ENCODE results near the gene DCAF15. TPM values are rescaled to one million over a fixed set of nuclear protein-coding genes. Genes with fewer than 3 reads are reported as not detected.
"Not testable (repeated sequence)": the region's sequence is repeated elsewhere in the genome, so short reads cannot be mapped to it uniquely, and the experiment has no call there.

The DCAF15 gene
- polyA plus RNA-seq, 4 donors: 27.8 to 47.9 (median 40.1) TPM

DNA sequence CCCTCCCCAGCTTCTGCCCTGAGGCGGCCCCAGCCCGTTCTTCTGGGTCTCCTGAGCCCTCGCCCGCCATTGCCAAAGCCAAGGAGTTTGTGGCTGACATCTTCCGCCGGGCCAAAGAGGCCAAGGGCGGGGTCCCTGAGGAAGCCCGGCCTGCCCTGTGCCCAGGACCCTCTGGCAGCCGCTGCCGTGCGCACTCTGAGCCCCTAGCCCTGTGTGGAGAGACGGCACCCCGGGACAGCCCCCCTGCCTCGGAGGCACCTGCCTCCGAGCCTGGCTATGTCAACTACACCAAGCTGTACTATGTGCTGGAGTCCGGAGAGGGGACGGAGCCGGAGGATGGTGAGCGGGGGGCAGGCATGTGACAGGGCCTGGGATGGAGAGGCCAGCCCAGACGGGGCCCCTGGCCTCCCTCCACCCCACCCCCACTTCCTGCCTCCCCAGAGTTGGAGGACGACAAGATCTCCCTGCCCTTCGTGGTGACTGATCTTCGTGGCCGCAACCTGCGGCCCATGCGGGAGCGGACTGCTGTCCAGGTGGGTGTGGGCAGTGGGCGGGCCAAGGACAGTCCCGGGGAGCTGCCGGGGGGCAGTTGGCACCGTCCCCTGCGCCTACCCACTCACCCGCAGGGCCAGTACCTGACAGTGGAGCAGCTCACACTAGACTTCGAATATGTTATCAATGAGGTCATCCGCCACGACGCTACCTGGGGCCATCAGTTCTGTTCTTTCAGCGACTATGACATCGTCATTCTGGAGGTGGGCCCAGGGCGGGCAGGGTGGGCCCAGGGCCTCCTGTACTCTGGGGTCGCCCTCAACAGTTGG is 7.0 kb downstream of the DCAF15 start:
- DNase-seq (ENCODE audit: low read depth in 4 of 4, low spot score in 2 of 4): no peak

DNA sequence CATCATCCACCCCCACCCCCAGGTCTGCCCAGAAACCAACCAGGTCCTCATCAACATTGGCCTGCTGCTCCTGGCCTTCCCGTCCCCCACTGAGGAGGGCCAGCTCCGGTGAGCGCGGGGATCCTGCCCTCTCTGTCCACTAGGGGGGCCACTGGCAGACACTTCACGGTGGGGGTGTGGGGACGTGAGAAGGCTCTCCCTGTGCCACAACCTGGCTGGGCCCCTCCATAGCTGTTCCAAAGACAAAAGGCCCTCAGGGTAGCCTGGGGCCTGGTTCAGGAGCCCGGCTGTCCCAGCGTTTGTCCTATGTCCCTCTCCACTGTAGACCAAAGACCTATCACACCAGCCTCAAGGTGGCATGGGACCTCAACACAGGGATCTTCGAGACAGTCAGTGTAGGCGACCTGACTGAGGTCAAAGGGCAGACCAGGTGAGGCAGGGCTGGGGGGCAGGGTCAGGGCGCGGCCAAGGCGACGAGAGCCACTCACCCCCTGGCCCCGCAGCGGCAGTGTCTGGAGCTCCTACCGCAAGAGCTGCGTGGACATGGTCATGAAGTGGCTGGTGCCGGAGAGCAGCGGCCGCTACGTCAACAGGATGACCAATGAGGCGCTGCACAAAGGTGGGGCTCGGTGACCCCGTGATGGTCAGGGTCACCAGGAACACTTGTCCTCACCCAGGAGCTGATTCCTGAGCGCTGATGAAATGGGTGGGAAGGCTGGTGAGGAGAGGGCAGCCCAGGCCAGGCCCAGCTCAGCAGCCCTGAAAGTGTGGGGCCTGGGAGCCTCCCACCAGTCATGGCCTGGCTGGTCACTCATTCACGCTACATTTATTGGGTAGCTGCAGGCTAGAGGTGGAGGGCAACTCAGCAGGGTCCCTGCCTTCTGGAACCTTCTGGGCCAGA is 7.9 kb downstream of the DCAF15 start:
- DNase-seq (ENCODE audit: low read depth in 4 of 4, low spot score in 2 of 4): no peak

DNA sequence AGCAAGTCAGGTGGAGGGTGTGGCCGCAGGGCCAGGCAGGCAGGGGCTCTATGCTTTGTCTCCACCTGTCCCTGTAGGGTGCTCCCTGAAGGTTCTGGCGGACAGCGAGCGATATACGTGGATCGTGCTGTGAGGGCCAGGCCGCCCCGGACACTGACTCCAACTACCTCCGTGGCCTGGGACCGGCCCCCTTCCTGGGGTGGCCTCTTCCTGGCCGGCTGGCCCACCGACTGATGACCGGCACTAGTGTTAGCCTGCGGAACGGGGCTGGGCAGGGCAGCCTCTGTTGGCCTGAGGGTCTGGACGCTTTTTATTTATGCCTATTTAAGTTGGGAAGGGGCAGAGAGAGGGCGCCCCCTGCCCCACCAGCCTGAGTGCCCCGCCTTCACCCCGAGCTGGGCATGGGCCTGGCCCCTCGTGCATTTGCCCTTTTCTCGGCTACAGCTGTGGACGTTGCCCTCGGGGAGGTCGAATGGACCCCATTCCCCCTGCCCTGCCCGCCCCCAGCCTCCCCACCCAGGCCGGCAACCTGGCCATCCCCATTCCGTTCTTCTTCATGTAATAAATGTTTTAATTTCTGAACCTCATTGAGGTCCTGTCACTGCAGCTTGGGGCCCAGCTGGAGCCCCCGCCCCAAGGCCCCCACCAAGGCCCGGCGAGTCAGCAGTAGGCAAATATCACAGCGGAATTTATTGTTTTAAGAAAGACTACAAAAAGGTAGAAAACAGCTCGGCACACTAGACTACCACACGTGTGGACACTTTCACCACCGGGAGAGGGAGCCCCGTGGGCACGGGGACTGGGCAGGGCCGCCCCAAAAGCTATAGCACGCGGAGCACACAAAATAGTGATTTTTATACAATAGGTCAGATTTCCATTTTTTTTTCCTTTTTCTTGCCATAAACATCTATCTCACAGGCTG is 8.8 kb downstream of the DCAF15 start:
- DNase-seq (ENCODE audit: low read depth in 4 of 4, low spot score in 2 of 4): no peak

DNA sequence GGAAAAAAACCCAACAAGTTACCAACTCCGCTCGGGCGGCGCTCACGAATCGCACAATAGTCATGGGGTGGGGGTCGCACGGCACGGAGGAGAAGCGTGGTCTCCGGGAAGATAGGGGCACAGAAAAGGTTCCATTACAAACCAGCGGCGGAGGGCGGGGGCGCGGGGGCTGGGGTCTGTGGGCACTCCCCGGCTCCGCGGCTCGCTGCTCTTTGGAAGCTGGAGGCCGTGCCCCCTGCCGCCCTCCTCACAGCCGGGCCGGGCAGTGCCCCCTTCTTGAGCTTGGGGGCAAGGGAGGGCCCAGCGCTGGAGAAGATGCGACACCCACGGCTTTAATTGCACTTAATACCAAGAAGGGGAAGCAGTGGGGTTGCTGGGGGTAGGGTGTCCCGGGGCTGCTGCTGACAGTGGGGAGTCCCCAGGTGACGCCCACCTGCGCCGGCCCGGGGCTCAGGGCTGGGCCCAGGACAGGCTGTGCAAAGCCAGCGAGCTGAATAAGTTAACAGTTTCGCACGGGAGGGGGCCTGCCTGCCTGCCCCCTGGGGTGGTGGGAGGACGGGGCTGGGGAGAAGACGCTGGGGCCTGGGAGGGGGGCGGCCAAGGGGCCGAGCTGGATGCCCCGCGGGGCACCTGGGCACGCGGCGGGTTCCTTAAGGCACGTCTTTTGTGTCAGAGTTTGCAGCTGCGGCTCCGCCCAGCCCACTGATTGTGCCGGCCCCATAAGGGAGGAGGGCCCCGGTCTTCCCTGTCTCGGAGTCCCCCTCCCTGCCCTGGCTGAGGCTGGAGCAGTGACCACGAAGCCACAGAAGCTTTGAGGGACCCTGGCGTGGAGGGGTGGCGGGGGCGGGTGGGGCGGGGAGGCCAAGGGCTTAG is 9.8 kb downstream of the DCAF15 start:
- no peak for DNase-seq (ENCODE audit: low read depth in 4 of 4, low spot score in 2 of 4)

DNA sequence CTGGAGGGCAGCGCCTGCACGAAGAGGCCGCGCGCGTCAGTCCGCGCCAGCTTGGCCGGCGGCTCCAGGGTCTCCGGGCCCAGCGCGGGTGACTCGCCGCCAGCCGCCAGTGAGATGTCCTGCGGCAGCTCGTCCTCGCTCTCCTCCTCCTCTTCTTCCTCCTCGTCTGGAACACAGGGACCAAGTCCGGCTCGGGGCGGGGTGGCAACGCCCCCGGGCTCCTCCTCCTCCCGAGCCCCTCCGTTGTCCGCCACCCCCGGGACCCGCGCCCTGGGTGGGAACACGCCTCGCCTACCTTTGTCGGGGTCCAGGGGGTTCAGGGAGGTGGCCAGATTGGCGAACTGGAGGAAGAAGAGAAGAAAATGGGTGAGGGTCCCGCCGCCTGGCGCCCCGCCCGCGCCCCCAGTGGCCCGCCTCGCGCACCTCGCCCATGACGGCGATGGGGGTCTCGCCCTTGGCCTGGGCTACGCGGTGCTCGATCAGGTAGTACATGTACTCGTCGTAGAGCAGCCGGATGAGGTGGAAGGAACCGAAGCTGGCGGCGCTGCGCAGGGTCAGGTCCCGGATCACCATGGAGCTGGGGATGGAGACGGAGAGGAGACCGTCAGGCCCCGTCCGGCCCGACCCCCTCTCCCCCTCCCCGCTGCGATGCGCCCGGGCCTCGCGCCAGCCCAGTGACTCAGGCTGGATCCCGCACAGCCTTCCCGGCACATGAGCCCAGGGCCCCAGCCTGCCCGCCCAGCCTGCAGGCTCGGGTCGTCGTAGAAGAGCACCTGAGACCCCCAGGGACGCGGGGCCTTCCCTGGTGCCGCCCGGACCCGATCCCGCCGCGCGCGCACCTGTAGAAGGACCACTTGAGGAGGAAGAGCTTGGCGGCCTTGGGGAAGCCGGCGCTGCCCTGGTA is 10.6 kb downstream of the DCAF15 start:
- DNase-seq (ENCODE audit: low read depth in 4 of 4, low spot score in 2 of 4): no peak

DNA sequence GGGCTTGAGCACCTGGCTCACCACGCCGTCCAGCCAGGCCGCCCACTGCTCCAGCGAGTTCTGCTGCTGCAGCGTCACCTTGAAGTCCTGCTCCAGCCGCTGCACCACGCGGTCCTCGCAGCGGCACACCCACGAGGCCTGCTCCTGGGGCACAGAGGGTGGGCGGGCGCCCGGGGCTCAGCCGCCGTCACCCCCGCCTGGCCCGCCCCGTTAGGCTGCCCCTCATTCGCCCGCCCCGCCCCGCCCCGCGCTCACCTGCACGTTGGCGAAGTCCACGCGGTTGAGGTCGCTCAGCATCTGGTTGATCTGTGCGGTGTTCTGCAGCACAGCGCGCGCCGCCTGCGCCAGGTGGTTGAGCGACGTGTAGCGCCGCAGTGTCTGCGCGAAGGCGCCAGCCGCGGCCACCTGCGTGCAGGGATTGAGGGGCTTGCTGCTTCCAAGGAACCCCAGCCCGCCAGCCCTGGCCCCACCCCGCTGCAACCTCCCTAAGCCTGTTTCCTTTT is 11.3 kb downstream of the DCAF15 start:
- no peak for DNase-seq (ENCODE audit: low read depth in 4 of 4, low spot score in 2 of 4)

DNA sequence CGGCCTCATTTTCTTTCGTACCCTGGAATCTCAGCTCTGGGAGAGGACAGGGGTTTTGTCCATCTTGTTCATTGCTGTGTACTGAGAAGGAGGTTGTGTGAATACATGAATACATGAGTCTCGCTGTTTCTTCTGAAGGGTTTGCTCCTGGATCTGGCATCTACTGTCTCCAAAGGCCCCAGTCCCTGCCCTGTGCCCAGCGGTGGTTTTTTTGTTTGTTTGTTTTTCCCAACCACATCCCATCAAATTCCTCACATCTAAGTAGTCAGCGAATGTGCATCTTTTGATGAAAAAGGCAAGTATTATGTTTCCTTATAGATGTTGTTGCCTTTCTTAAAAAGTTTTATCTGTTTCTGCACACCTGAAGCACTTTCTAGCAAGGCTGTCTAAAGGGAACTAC is 12.5 kb downstream of the DCAF15 start:
- no peak for DNase-seq (ENCODE audit: low read depth in 4 of 4, low spot score in 2 of 4)

DNA sequence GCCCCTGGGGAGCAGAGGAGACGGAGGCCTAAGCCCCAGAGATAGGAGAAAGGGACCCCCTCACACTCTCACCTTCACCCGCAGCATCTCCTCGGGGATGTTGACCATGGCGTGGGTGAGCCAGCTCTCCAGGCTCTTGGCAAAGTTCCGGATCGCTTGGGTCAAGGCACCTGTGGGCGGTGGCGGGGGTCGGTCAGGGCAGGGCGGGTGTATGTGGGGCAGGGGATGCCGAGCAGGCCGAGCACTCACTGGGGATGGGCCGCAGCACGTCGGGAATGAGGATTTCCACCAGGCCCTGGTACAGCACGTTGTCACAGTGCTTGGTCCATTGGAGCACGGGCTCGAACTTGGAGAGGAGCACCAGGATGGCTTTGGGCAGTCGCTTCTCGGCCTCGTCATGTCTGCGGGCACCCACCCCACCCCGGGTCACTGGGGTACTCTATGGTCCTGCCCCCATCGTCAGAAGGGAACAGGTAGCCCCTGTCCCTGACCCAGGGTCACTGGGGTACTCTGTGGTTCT is 13.1 kb downstream of the DCAF15 start:
- DNase-seq (ENCODE audit: low read depth in 4 of 4, low spot score in 2 of 4): no peak

DNA sequence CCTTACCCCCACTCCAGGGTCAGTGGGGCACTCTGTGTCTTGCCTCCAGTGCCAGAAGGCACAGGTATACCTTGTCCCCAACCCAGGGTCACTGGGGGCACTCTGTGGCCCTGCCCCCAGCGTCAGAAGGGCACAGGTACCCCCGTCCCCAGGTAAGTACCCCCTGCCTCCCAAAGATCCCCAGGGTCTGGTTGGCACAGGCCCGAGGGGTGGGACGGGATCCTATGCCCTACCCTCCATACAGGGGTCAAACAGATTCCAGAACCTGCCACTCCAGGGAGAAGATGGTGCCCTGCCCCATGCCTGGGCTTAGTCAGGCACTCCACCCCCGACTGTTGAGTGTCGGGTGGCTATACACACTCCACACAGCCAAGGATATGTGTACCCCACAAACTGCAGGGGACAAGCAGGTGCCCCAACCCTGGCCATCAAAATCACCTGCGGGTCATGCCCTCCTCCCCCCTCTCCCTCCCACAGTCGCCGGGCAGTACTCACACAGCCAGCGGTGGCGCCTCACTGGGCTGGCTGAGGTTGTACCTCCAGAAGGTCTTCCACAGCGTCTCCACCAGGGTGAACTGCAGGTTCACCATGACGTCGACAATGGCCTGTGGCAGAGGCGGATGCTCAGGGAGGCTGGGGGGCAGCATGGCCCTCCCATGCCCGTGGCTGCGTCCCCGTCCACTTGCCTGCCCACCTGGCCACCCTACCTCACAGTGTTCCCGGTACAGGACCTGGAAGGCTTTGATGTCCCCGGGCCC is 13.8 kb downstream of the DCAF15 start:
- no peak for DNase-seq (ENCODE audit: low read depth in 4 of 4, low spot score in 2 of 4)

DNA sequence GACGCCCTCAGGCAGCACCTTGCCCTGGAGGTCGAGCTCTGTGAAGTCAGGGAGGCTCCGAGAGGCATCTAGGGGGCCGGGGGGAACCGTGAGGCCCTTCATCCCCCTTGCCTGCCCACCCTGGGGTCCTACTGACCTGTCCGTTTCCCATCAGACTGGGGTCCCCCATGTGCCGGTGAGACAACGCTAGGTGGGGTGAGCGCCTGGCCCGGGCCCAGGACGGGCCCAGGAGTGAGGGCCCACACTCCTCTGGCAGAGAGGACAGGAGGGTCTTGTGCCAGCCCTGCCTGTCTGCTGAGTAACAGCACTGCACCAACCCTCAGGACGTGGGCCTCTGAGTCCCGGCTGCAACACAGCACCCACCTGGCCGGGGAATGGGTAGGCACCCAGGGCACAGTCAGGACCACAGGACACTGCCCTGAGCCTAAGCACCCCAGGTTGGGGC is 14.4 kb downstream of the DCAF15 start:
- DNase-seq (ENCODE audit: low read depth in 4 of 4, low spot score in 2 of 4): no peak

DNA sequence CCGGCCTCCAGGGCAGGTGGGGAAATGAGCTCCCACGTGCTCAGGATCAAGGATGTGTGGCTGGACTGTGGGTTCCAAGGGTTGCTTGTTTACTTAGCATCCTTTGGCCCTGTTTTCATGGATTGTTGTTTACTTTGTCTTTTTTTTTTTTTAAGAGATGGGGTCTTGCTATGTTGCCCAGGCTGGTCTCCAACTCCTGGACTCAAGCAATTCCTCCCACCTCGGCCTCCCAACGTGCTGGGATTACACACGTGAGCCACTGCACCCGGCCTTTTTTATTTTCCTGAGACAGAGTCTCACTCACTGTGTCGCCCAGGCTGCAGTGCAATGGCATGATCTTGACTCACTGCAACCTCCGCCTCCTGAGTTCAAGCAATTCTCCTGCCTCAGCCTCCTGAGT is 14.9 kb downstream of the DCAF15 start:
- not testable (repeated sequence) for DNase-seq (ENCODE audit: low read depth in 4 of 4, low spot score in 2 of 4)

DNA sequence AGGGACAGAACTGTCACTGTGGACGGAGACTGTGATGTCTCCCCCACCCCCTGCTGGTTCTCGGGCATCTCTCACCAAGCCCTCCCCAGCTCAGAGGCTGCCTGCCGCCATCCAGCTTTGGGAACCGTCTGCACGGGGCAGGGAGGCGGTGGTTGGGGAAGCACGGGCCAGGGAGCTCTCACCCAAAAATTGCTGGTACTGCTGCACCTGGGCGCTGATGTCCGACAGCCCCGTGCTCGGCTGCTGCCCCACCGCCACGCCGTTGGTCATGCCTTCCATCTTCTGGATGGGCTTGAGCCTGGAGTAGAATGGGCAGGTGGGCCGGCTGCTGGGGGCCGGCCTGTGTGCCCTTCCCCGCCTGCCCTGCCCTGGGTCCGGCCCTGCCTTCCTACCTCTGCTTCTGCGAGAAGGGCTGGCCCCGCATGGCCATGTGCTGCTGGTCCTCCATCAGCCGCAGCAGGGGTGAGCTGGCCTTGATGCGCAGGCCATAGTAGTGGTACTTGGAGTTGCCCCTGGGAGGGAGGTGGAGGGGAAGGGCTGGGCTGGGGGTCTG is 16.1 kb downstream of the DCAF15 start:
- DNase-seq (ENCODE audit: low read depth in 4 of 4, low spot score in 2 of 4): no peak

DNA sequence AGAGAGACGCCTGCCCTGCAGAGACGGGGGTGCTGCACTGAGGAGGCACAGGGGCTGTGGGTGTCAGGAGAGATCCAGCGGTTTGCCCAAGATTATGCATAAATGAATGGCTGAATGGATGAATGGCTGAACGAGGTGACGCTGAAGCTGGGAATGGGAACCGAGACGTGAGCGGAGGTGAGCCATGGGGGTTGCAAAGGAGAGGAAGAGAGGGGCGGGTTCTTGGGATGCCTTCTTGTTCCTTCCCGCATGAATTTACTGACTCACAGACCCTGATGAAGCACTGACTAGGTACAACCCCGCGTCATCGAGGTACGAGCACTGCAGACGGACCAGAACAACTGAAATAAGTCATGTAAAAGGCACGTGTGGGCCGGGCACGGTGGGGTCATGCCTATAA is 16.7 kb downstream of the DCAF15 start:
- no peak for DNase-seq (ENCODE audit: low read depth in 4 of 4, low spot score in 2 of 4)

DNA sequence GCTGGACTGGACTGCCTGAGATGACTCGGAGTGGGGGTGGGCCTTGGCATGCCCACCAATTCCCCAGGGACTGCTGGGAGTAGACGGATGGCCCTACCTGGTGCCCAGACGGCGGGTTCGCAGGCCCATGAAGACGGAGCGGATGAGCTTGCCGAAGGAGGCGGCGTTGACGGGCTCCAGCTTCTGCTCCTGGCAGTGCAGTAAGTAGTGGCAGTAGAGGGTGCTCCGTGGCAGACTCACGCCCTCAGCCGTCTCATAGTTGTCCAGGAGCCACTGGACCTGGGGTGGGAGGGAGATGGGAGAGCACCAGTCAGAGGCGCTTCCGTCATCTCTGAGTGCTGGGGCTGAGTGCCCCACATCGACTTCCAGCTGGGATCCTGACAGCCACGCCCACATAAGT is 17.6 kb downstream of the DCAF15 start:
- no peak for DNase-seq (ENCODE audit: low read depth in 4 of 4, low spot score in 2 of 4)

DNA sequence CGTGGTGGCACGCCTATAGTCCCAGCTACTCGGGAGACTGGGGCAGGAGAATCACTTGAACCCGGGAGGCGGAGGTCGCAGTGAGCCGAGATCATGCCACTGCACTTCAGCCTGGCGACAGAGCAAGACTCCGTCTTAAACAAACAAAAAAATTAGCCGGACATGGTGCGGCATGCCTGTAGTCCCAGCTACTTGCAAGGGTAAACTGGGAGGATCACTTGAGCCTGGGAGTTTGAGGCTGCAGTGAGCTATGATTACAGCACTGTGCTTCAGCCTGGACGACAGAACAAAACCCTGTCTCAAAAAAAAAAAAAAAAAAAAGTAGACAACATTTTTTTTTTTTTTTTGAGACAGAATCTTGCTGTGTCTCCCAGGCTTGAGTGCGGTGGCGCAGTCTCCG is 19.6 kb downstream of the DCAF15 start:
- not testable (repeated sequence) for DNase-seq (ENCODE audit: low read depth in 4 of 4, low spot score in 2 of 4)

DNA sequence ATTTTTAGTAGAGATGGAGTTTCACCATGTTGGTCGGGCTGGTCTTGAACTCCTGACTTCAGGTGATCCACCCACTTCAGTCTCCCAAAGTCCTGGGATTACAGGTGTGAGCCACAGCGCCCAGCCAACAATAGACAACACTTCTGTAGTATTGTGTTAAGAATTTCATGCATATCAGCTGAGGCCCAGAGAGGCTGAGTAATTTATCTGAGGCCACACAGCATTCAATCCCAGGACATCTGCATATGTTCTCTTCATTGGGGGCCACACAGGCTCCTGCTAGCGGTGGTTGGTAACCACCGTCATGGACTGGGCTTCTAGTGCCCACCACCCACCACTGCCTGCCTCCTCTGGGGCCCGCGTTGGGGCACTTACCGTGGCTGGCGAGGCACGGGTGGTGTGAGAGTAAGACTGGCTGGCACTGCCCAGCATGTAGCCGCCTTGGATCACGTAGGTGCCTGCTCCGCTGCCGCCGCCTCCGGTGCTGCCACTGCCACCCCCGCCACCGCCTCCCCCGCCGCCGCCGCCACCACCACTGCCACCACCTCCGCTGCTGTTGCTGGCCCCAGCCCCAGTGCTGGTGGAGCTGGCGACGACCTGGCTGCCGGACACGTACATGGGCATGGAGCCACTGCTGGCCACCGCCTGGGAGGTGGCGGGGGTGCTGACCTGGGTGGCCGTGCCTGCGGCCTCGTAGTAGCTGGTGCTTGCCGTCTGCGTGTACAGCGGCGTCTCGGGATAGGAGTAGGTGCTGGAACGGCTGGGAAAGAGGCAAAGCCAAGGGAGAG is 20.3 kb downstream of the DCAF15 start:
- no peak for DNase-seq (ENCODE audit: low read depth in 4 of 4, low spot score in 2 of 4)
